Omental fat pad (tissue), 4 donors: Measurements from ENCODE around the gene MESD. TPM values are rescaled to one million over a fixed set of nuclear protein-coding genes. Genes with fewer than 3 reads are reported as not detected.

Experiments used
- ATAC-seq: fragments of 150-250 bp; one replicate; pipeline ENCODE4 v1.9.1; 2016; ENCODE audit warnings: mild to moderate bottlenecking, moderate library complexity; ENCODE audit not compliant: low FRiP score
- DNase-seq: peaks from one replicate; pipeline ENCODE4 v3.0.0-alpha.2; 2019; ENCODE audit warnings: low spot score
- total RNA-seq, 4 donors: library from RNA; depleted of rRNA; stranded (reverse); fragments of >200 nt; gene quantifications; one replicate each; pipeline ENCODE4 v1.1.0, GENCODE V29; 2016
- TF ChIP-seq, protein P1 (sequence below), 3 donors: fragments of 450-650 bp; IDR thresholded peaks; one replicate each; pipeline ENCODE4 v1.5.1; 2016 to 2017; ENCODE audit warnings: antibody characterized with exemption in 3 of 3, mild to moderate bottlenecking in 3 of 3, moderate library complexity in 2 of 3

MESD gene
- total RNA-seq, 4 donors from 2014 or later, result 19.5 to 26.1 (median 22.6) TPM

GRCh38 chr15:80937718-80938117 lies 51.9 kb downstream of the MESD start:
- ATAC-seq (peak; percentile 36), DNase-seq (no peak)

DNA sequence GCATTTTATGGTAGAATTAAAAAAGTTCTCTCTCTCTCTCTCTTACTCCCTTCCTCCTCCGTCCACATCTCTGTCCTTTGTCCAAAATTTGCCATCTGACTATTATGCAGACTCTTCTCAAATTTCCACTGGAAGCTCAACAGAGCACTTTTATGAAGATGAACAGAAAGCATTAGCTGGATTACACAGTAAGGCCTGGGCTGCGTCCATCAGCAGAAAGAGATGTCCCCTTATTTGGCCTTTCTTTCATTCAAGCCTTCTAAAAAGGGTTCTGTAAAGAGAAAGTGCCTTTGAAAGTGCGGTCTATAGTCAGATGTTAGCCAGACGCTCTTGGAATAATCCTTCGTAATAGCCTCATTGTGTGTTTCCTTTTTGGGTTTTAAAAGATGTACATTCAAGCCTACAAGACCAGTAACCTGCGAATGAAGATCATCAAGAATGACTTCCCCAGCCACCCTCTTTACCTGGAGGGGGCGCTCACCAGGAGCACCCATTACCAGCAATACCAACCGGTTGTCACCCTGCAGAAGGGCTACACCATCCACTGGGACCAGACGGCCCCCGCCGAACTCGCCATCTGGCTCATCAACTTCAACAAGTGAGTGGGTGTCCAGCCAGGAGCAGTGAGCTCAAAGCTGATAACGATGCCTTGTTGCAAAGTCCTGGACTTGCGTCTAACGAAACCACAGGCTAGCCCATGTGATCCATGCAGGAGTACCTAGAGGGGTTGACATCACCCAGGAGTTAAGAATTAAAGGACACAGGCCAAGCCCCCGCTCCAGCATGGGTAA lies 53.1 kb downstream of the MESD start:
- TF ChIP-seq, protein P1, sequence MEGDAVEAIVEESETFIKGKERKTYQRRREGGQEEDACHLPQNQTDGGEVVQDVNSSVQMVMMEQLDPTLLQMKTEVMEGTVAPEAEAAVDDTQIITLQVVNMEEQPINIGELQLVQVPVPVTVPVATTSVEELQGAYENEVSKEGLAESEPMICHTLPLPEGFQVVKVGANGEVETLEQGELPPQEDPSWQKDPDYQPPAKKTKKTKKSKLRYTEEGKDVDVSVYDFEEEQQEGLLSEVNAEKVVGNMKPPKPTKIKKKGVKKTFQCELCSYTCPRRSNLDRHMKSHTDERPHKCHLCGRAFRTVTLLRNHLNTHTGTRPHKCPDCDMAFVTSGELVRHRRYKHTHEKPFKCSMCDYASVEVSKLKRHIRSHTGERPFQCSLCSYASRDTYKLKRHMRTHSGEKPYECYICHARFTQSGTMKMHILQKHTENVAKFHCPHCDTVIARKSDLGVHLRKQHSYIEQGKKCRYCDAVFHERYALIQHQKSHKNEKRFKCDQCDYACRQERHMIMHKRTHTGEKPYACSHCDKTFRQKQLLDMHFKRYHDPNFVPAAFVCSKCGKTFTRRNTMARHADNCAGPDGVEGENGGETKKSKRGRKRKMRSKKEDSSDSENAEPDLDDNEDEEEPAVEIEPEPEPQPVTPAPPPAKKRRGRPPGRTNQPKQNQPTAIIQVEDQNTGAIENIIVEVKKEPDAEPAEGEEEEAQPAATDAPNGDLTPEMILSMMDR (IDR thresholded peaks at IDR 0.05), result no peak
- no peak for ATAC-seq
- DNase-seq, result no peak

More at GRCh38 chr15:80937718-80938117, 51.9 kb downstream of the MESD start:
- TF ChIP-seq, protein P1 (IDR thresholded peaks at IDR 0.05), result no peak

GRCh38 chr15:80934761-80935221 lies 54.8 kb downstream of the MESD start:
- ATAC-seq (no peak), DNase-seq (no peak)
- TF ChIP-seq, protein P1 (IDR thresholded peaks at IDR 0.05), result no peak

DNA sequence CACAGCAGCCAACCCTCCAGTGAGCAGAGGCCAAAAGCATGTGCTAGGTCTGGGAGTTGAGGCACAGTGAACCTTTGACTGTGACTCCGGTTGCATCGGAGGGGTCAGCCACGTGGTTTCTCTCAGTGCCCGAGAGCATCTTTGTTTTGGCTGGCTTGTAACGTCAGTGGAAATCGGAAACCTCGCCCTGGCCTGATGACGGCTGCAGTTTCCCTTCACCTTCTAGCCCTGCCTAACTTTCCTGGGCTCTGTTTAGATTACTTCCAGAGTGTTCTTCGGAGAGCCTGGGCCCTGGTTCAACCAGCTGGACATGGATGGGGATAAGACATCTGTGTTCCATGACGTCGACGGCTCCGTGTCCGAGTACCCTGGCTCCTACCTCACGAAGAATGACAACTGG lies 56.6 kb downstream of the MESD start:
- DNase-seq (no peak), ATAC-seq (no peak)
- TF ChIP-seq, protein P1 (IDR thresholded peaks at IDR 0.05), result no peak

DNA sequence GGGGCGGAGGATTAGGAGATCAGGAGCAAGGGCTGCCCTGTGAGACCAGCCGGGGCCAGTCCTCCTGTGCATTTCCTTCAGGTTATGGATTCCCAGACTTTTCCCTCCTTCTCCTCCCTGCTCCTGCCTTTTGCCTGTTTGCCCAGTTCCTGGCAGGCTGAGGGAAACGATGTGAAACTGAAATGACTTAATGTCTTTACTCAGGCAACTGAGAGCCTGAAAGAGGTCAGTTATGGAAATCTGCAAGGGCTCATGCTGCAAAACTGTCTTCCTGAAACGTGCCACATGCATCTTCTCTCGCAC lies 57.2 kb downstream of the MESD start:
- no peak for DNase-seq
- TF ChIP-seq, protein P1 (IDR thresholded peaks at IDR 0.05), result no peak
- ATAC-seq, result no peak

- ATAC-seq (no peak), DNase-seq (no peak)
- TF ChIP-seq, protein P1 (IDR thresholded peaks at IDR 0.05), result no peak
These were observed 57.7 kb downstream of the MESD start for GRCh38 chr15:80931721-80932512.
